Natural killer cell treated with Interleukin-12 subunit alpha and Interleukin-12 subunit beta and Interleukin-15 and Interleukin-18, amount 100 ng/mL, for 72 hours (primary cell): ENCODE data around the gene SLC13A3. TPM values are rescaled to one million over a fixed set of nuclear protein-coding genes. Genes with fewer than 3 reads are reported as not detected.
A peak's percentile ranks its signal among the peaks of the same experiment; 100 is the strongest.
"Not testable (repeated sequence)": the region's sequence is repeated elsewhere in the genome, so short reads cannot be mapped to it uniquely, and the experiment has no call there.

Experiments
- ATAC-seq, 2 donors: fragments of 150-1000 bp; cut with Tn5 transposase in 1 of 2; sonication (Bioruptor Pico), chemical (Tn5 transposase) in 1 of 2; 2 replicates each; pipeline ENCODE4 v1.10.0; 2021
- DNase-seq: peaks from one replicate; pipeline ENCODE4 v3.0.0; 2022; ENCODE audit warnings: low spot score
- H3K27ac Mint-ChIP-seq, 2 donors: 1 replicate in 1 of 2; 2 replicates in 1 of 2; pipeline ENCODE4 v1.8.0; 2022; ENCODE audit warnings: mixed read lengths in 2 of 2, mild to moderate bottlenecking in 1 of 2, moderate library complexity in 1 of 2
- H3K27me3 Mint-ChIP-seq, 2 donors: 1 replicate in 1 of 2; 2 replicates in 1 of 2; pipeline ENCODE4 v1.8.0; 2022; ENCODE audit warnings: mixed read lengths in 2 of 2
- H3K36me3 Mint-ChIP-seq: one replicate; pipeline ENCODE4 v1.8.0; 2022; ENCODE audit warnings: mixed read lengths
- H3K4me1 Mint-ChIP-seq, 2 donors: 1 replicate in 1 of 2; 2 replicates in 1 of 2; pipeline ENCODE4 v1.8.0; 2022; ENCODE audit warnings: low read depth in 2 of 2, mixed read lengths in 2 of 2, mild to moderate bottlenecking in 1 of 2
- H3K4me3 Mint-ChIP-seq: one replicate; pipeline ENCODE4 v1.8.0; 2022; ENCODE audit warnings: mixed read lengths
- H3K9me3 Mint-ChIP-seq: 2 replicates; pipeline ENCODE4 v1.8.0; 2022; ENCODE audit warnings: mixed read lengths
- total RNA-seq, 2 donors: library from RNA; stranded (reverse); gene quantifications; one replicate each; pipeline ENCODE4 v1.2.3, GENCODE V29; 2022

Gene SLC13A3
- total RNA-seq, 2 donors from 2014 or later: 0.47 to 0.55 TPM

GRCh38 chr20:46688151-46689081, 37.2 kb upstream of the SLC13A3 start:
- Mint-ChIP-seq H3K9me3 (no peaks in the 10 kb centered on the region), H3K36me3 (peaks cover 24% of the 10 kb centered on the region), H3K4me1 (peaks cover 38 to 54% of the 10 kb centered on the region in 2 donors), H3K27me3 (no peaks in the 10 kb centered on the region), H3K4me3 (peak overlapping the region; percentile 93), H3K27ac (peak overlapping the region; percentile 84 to 91)
- DNase-seq: no peak
- ATAC-seq: no peak

- peaks cover 19% of the 10 kb centered on the region for H3K36me3 Mint-ChIP-seq
- H3K4me3 Mint-ChIP-seq: no peak overlapping the region
- no peak overlapping the region for H3K27ac Mint-ChIP-seq
- peaks cover 47 to 58% of the 10 kb centered on the region in 2 donors for H3K4me1 Mint-ChIP-seq
- no peaks in the 10 kb centered on the region for H3K9me3 Mint-ChIP-seq
- no peak for ATAC-seq
- no peaks in the 10 kb centered on the region for H3K27me3 Mint-ChIP-seq
- DNase-seq: no peak
Observed at GRCh38 chr20:46683939-46684750, 32.9 kb upstream of the SLC13A3 start.

- no peaks in the 10 kb centered on the region for H3K27me3 Mint-ChIP-seq
- peak overlapping the region in 1 of 2 donors; percentile 4 for H3K27ac Mint-ChIP-seq
- H3K4me3 Mint-ChIP-seq: no peak overlapping the region
- no peaks in the 10 kb centered on the region for H3K9me3 Mint-ChIP-seq
- ATAC-seq (no peak), DNase-seq (no peak)
- H3K4me1 Mint-ChIP-seq: peaks cover 47 to 57% of the 10 kb centered on the region in 2 donors
- H3K36me3 Mint-ChIP-seq: peaks cover 17% of the 10 kb centered on the region
Observed at GRCh38 chr20:46683668-46683938, 32.3 kb upstream of the SLC13A3 start.

GRCh38 chr20:46683011-46683667, 31.9 kb upstream of the SLC13A3 start:
- H3K4me3 Mint-ChIP-seq: no peak overlapping the region
- H3K27ac Mint-ChIP-seq: peak overlapping the region; percentile 4 to 32
- DNase-seq (no peak), ATAC-seq (no peak)
- H3K36me3 Mint-ChIP-seq: peaks cover 13% of the 10 kb centered on the region
- no peaks in the 10 kb centered on the region for H3K27me3 Mint-ChIP-seq
- H3K9me3 Mint-ChIP-seq: no peaks in the 10 kb centered on the region
- H3K4me1 Mint-ChIP-seq: peaks cover 47 to 52% of the 10 kb centered on the region in 2 donors

GRCh38 chr20:46682063-46682821, 31.0 kb upstream of the SLC13A3 start:
- peaks cover 39 to 43% of the 10 kb centered on the region in 2 donors for H3K4me1 Mint-ChIP-seq
- no peak overlapping the region for H3K4me3 Mint-ChIP-seq
- H3K9me3 Mint-ChIP-seq: no peaks in the 10 kb centered on the region
- DNase-seq (no peak), ATAC-seq (no peak)
- no peaks in the 10 kb centered on the region for H3K27me3 Mint-ChIP-seq
- H3K27ac Mint-ChIP-seq: peak overlapping the region in 1 of 2 donors; percentile 32
- H3K36me3 Mint-ChIP-seq: peaks cover 13% of the 10 kb centered on the region

GRCh38 chr20:46681032-46681854, 30.0 kb upstream of the SLC13A3 start:
- Mint-ChIP-seq H3K9me3 (no peaks in the 10 kb centered on the region), H3K36me3 (peaks cover 8% of the 10 kb centered on the region), H3K27me3 (no peaks in the 10 kb centered on the region), H3K4me1 (peaks cover 32 to 37% of the 10 kb centered on the region in 2 donors), H3K4me3 (no peak overlapping the region), H3K27ac (peak overlapping the region in 1 of 2 donors; percentile 65)
- DNase-seq: no peak
- ATAC-seq: peak in 1 of 2 donors; percentile 61

GRCh38 chr20:46680684-46681031, 29.4 kb upstream of the SLC13A3 start:
- Mint-ChIP-seq H3K4me1 (peaks cover 29 to 31% of the 10 kb centered on the region in 2 donors), H3K27ac (peak overlapping the region in 1 of 2 donors; percentile 65), H3K36me3 (peaks cover 5% of the 10 kb centered on the region), H3K4me3 (no peak overlapping the region), H3K9me3 (no peaks in the 10 kb centered on the region), H3K27me3 (no peaks in the 10 kb centered on the region)
- DNase-seq (no peak), ATAC-seq (no peak)

- Mint-ChIP-seq H3K4me1 (peaks cover 18 to 19% of the 10 kb centered on the region in 2 donors), H3K4me3 (no peak overlapping the region), H3K27me3 (no peaks in the 10 kb centered on the region), H3K9me3 (no peaks in the 10 kb centered on the region), H3K36me3 (no peaks in the 10 kb centered on the region), H3K27ac (peak overlapping the region in 1 of 2 donors; percentile 54)
- ATAC-seq: no peak
- DNase-seq: no peak
Observed at GRCh38 chr20:46678516-46678915, 27.3 kb upstream of the SLC13A3 start.

- H3K9me3 Mint-ChIP-seq: no peaks in the 10 kb centered on the region
- no peak overlapping the region for H3K27ac Mint-ChIP-seq
- H3K4me3 Mint-ChIP-seq: no peak overlapping the region
- no peak for ATAC-seq
- H3K36me3 Mint-ChIP-seq: no peaks in the 10 kb centered on the region
- peaks cover 11 to 14% of the 10 kb centered on the region in 2 donors for H3K4me1 Mint-ChIP-seq
- no peaks in the 10 kb centered on the region for H3K27me3 Mint-ChIP-seq
- no peak for DNase-seq
Observed at GRCh38 chr20:46677608-46678007, 26.3 kb upstream of the SLC13A3 start.

GRCh38 chr20:46676649-46677316, 25.5 kb upstream of the SLC13A3 start:
- ATAC-seq: not testable (repeated sequence)

GRCh38 chr20:46674253-46675083, 23.2 kb upstream of the SLC13A3 start:
- no peak for ATAC-seq
- H3K36me3 Mint-ChIP-seq: no peaks in the 10 kb centered on the region
- peaks cover 0 to 2% of the 10 kb centered on the region in 2 donors for H3K4me1 Mint-ChIP-seq
- peaks cover 6% of the 10 kb centered on the region for H3K9me3 Mint-ChIP-seq
- no peaks in the 10 kb centered on the region for H3K27me3 Mint-ChIP-seq
- no peak overlapping the region for H3K27ac Mint-ChIP-seq
- no peak for DNase-seq
- H3K4me3 Mint-ChIP-seq: no peak overlapping the region

More at GRCh38 chr20:46676649-46677316, 25.5 kb upstream of the SLC13A3 start:
- DNase-seq, H3K4me3 Mint-ChIP-seq, H3K27me3 Mint-ChIP-seq, H3K9me3 Mint-ChIP-seq, H3K36me3 Mint-ChIP-seq, H3K27ac Mint-ChIP-seq: not testable (repeated sequence)
- H3K4me1 Mint-ChIP-seq: peaks cover 10 to 12% of the 10 kb centered on the region in 2 donors
